ENCODE results near the gene HECW1. TPM values are rescaled to one million over a fixed set of nuclear protein-coding genes. Genes with fewer than 3 reads are reported as not detected.
"Not testable (repeated sequence)": the region's sequence is repeated elsewhere in the genome, so short reads cannot be mapped to it uniquely, and the experiment has no call there.

HECW1 gene
- total and polyA plus RNA-seq, 2 of the 13 experiments (the other 11 are each of a cell fraction or from before 2014, with no cell fraction given) = not detected

GRCh38 chr7:43136064-43136463, 23.6 kb downstream of the HECW1 start:
- intact Hi-C loops (cut with micrococcal nuclease; ENCODE audit: unreplicated experiment) = no loop called here
- Histone ChIP-seq H3K27me3 (ENCODE audit: control insufficient read depth in 1 of 2, insufficient read depth in 2 of 2, low read length in 2 of 2) (peaks cover 0 to 4% of the 10 kb centered on the region in 2 experiments; a peak in 1 of 5 replicates), H4K20me1 (ENCODE audit: insufficient read depth, low read length) (no peaks in the 10 kb centered on the region), H3K79me2 (ENCODE audit: insufficient read depth, low read length) (no peaks in the 10 kb centered on the region), H3K27ac (ENCODE audit: extremely low read length, insufficient read depth, low read length) (no peak overlapping the region), H3K36me3 (replicated peaks in 1 of 2; ENCODE audit: control insufficient read depth in 1 of 2, insufficient read depth in 2 of 2, low read length in 2 of 2) (no peaks in the 10 kb centered on the region), H3K9me3 (ENCODE audit: low read length) (no peaks in the 10 kb centered on the region), H3K4me1 (ENCODE audit: insufficient read depth, low read length) (no peaks in the 10 kb centered on the region), H2AFZ (ENCODE audit: low read length) (no peak overlapping the region), H3K4me3 (replicated peaks in 1 of 3; ENCODE audit: insufficient read depth in 1 of 3, low read depth in 2 of 3, low read length in 3 of 3) (no peak overlapping the region), H3K9ac (ENCODE audit: insufficient read depth, low read depth, low read length) (no peak overlapping the region), H3K4me2 (ENCODE audit: low read depth, low read length) (no peak overlapping the region)
- FAIRE-seq (no peak), DNase-seq (ENCODE audit: low spot score) (no peak), ATAC-seq (no peak)
- TF ChIP-seq MAFK (conservative IDR thresholded peaks at IDR 0.05 in 1 of 2, IDR thresholded peaks at IDR 0.05 in 1 of 2; ENCODE audit: low read length in 2 of 2) (peak; percentile 49 to 82; a peak in 3 of 4 replicates), MAFF (IDR thresholded peaks at IDR 0.05; ENCODE audit: low read depth, low read length) (peak; percentile 72), SALL2 (CRISPR knock-in tag; IDR thresholded peaks at IDR 0.05) (no peak), SP140L (CRISPR knock-in tag; IDR thresholded peaks at IDR 0.05; ENCODE audit: borderline replicate concordance) (no peak), ZNF609 (CRISPR knock-in tag; IDR thresholded peaks at IDR 0.05; ENCODE audit: borderline replicate concordance) (no peak), ZKSCAN1 (IDR thresholded peaks at IDR 0.05; ENCODE audit: low read length) (no peak)
- ChIA-PET POLR2A (no interaction called here), CTCF (ENCODE audit: low intra/inter-chr PET ratio, low total read pairs) (no interaction called here)
- in situ Hi-C loops (cut with HindIII; ENCODE audit: extremely low pct_ligation_motif_present, low pct_unique_long_range_greater_than_20kb) = no loop called here
- WGBS (ENCODE audit: low lambda C conversion rate) = 0% methylated on average over 2 of the region's 2 CpGs
- no TSS peak for BruUV-seq (replicated peaks)

GRCh38 chr7:43137121-43137744, 24.8 kb downstream of the HECW1 start:
- in situ Hi-C loops (cut with HindIII; ENCODE audit: extremely low pct_ligation_motif_present, low pct_unique_long_range_greater_than_20kb); H2AFZ ChIP-seq (ENCODE audit: low read length); ATAC-seq; H3K36me3 ChIP-seq (replicated peaks in 1 of 2; ENCODE audit: control insufficient read depth in 1 of 2, insufficient read depth in 2 of 2, low read length in 2 of 2); H3K27ac ChIP-seq (ENCODE audit: extremely low read length, insufficient read depth, low read length); H3K4me2 ChIP-seq (ENCODE audit: low read depth, low read length); H3K27me3 ChIP-seq (ENCODE audit: control insufficient read depth in 1 of 2, insufficient read depth in 2 of 2, low read length in 2 of 2); H3K4me1 ChIP-seq (ENCODE audit: insufficient read depth, low read length); H3K4me3 ChIP-seq (replicated peaks in 1 of 3; ENCODE audit: insufficient read depth in 1 of 3, low read depth in 2 of 3, low read length in 3 of 3); H3K79me2 ChIP-seq (ENCODE audit: insufficient read depth, low read length); FAIRE-seq; CTCF ChIA-PET (ENCODE audit: low intra/inter-chr PET ratio, low total read pairs); H3K9ac ChIP-seq (ENCODE audit: insufficient read depth, low read depth, low read length); intact Hi-C loops (cut with micrococcal nuclease; ENCODE audit: unreplicated experiment); H4K20me1 ChIP-seq (ENCODE audit: insufficient read depth, low read length); BruUV-seq (replicated peaks); POLR2A ChIA-PET; H3K9me3 ChIP-seq (ENCODE audit: low read length); DNase-seq (ENCODE audit: low spot score): not testable (repeated sequence)
- WGBS (ENCODE audit: low lambda C conversion rate) = 37% methylated on average over 6 of the region's 6 CpGs

Data from HepG2 (cell line).